Measurements from ENCODE around the gene MFF. TPM values are rescaled to one million over a fixed set of nuclear protein-coding genes. Genes with fewer than 3 reads are reported as not detected.

MFF gene
- total RNA-seq, 1 donor from 2014 or later, result 159 TPM

DNA sequence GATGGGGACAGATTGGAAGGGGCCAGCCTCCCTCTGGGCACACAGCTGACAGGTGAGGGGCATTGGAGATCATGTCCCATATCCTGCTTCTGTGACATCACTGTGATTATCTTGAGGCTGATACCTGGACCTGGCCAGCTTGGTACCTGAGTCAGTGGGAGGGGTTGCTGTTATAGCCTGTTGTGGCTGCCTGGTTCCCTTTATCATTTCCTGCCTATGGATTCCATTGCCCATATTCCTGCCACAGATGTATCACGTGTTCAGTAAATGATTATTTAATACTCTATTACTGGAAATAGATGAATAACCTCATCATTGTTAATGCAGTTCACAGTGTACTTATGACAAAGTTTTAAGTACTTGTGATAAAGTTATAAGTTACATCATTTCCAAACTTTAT lies 70.5 kb downstream of the MFF start:
- Histone ChIP-seq H2AFZ (replicated peaks) (no peak overlapping the region), H3K9me3 (ENCODE audit: low read depth) (no peaks in the 10 kb centered on the region), H3K4me3 (no peak overlapping the region), H3F3A (ENCODE audit: low read depth) (no peaks in the 10 kb centered on the region), H3K27ac (no peak overlapping the region), H3K9ac (no peak overlapping the region), H3K4me1 (no peaks in the 10 kb centered on the region), H3K27me3 (no peaks in the 10 kb centered on the region), H4K20me1 (ENCODE audit: low read depth) (no peaks in the 10 kb centered on the region), H3K36me3 (no peaks in the 10 kb centered on the region), H3K4me2 (no peak overlapping the region), H3K79me2 (ENCODE audit: low read depth) (no peaks in the 10 kb centered on the region)
- Mint-ChIP-seq H3K27me3 (ENCODE audit: insufficient read depth, low read depth) (peaks cover 3% of the 10 kb centered on the region), H3K9me3 (no peaks in the 10 kb centered on the region), H3K27ac (no peak overlapping the region), H3K36me3 (no peaks in the 10 kb centered on the region), H3K4me1 (no peaks in the 10 kb centered on the region), H3K4me3 (no peak overlapping the region)
- TF ChIP-seq, protein P1, sequence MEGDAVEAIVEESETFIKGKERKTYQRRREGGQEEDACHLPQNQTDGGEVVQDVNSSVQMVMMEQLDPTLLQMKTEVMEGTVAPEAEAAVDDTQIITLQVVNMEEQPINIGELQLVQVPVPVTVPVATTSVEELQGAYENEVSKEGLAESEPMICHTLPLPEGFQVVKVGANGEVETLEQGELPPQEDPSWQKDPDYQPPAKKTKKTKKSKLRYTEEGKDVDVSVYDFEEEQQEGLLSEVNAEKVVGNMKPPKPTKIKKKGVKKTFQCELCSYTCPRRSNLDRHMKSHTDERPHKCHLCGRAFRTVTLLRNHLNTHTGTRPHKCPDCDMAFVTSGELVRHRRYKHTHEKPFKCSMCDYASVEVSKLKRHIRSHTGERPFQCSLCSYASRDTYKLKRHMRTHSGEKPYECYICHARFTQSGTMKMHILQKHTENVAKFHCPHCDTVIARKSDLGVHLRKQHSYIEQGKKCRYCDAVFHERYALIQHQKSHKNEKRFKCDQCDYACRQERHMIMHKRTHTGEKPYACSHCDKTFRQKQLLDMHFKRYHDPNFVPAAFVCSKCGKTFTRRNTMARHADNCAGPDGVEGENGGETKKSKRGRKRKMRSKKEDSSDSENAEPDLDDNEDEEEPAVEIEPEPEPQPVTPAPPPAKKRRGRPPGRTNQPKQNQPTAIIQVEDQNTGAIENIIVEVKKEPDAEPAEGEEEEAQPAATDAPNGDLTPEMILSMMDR (IDR thresholded peaks at IDR 0.05), result no peak
- TF ChIP-seq EZH2phosphoT487 (IDR thresholded peaks at IDR 0.05), result no peak
- TF ChIP-seq EZH2 (IDR thresholded peaks at IDR 0.05), result no peak
- no peak for DNase-seq (ENCODE audit: low spot score)

DNA sequence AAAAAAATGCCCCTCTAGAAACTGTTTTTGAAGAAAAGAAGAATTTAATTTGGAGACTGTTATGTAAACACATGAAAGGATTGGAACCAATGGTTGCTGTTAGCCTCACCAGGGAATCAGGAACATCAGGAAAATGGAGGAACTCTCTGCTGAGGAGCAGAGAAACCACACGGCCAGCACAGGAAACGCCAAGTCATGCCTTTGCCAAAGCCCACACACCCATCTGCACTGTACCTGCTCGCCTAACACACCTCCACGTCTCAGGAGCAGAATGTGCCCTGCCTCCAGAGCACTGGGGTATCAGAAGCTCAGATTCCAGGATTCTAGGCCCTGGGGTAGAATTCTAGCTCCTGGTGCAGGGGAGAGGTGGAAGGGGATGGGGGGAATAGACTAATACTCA lies 72.5 kb downstream of the MFF start:
- H3K36me3 Mint-ChIP-seq, result no peaks in the 10 kb centered on the region

DNA sequence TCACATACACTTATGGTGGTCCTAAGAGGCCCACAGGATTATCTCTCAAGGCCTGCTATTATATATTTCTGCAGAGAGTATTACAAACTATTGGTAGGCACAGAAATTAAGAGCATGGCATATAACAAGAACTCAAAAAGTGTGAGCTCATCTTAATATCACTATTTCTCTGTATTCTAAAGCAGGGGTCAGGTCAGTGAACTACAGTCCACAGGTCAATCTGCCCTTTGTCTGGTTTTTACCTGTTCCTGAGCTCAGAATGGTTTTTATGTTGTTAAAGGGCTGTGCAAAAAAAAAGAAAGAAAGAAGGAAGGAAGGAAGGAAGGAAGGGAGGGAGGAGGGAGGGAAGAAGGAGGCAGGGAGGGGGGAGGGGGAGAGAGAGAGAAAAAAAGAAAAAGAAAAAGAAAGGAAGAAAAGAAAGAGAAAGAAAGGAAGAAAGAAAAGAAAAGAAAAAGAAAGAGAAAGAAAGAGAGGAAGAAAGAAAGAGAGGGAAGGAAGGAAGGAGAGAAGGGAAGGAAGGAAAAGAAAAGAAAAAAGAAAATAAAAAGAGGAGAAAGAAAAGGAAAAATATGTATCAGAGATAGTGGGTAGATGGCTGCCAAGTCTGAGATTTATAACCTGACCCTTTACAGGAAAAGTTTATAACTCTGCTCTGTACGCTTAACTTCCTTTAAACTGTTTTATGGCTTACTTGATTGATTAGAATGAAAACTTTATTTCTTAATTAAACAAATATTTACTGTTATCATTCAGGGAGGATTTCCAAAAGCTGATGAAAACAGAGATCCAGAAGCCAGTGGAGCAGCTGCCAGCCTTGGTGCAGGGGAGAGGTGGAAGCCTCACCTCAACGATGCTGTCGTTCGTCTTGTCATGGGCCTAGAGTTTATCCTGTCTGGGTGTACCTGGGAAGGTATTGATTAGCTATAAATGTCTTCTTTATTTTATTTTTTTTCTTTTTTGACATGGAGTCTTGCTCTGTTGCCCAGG lies 73.9 kb downstream of the MFF start:
- no peak overlapping the region for H3K4me3 Mint-ChIP-seq
- Histone ChIP-seq H3K27ac (no peak overlapping the region), H3K4me1 (no peaks in the 10 kb centered on the region), H3K4me2 (no peak overlapping the region), H3K36me3 (no peaks in the 10 kb centered on the region), H2AFZ (replicated peaks) (no peak overlapping the region), H3F3A (ENCODE audit: low read depth) (no peaks in the 10 kb centered on the region), H3K79me2 (ENCODE audit: low read depth) (no peaks in the 10 kb centered on the region), H3K9me3 (ENCODE audit: low read depth) (no peaks in the 10 kb centered on the region), H3K9ac (no peak overlapping the region), H4K20me1 (ENCODE audit: low read depth) (no peaks in the 10 kb centered on the region), H3K27me3 (no peaks in the 10 kb centered on the region), H3K4me3 (no peak overlapping the region)
- H3K9me3 Mint-ChIP-seq, result peaks cover 4% of the 10 kb centered on the region
- no peaks in the 10 kb centered on the region for H3K4me1 Mint-ChIP-seq
- no peak overlapping the region for H3K27ac Mint-ChIP-seq
- DNase-seq (ENCODE audit: low spot score), result no peak
- peaks cover 5% of the 10 kb centered on the region for H3K27me3 Mint-ChIP-seq (ENCODE audit: insufficient read depth, low read depth)
- H3K36me3 Mint-ChIP-seq, result no peaks in the 10 kb centered on the region
- TF ChIP-seq EZH2phosphoT487 (IDR thresholded peaks at IDR 0.05), result no peak
- TF ChIP-seq, protein P1 (IDR thresholded peaks at IDR 0.05), result no peak
- TF ChIP-seq EZH2 (IDR thresholded peaks at IDR 0.05), result no peak

More for the DNA sequence above, 72.5 kb downstream of the MFF start:
- H3K9me3 ChIP-seq (ENCODE audit: low read depth), result no peaks in the 10 kb centered on the region
- no peaks in the 10 kb centered on the region for H3K4me1 Mint-ChIP-seq
- no peaks in the 10 kb centered on the region for H3K79me2 ChIP-seq (ENCODE audit: low read depth)
- H3K27ac ChIP-seq, result no peak overlapping the region
- H3K4me2 ChIP-seq, result no peak overlapping the region
- TF ChIP-seq, protein P1 (IDR thresholded peaks at IDR 0.05), result no peak
- TF ChIP-seq EZH2 (IDR thresholded peaks at IDR 0.05) (no peak), EZH2phosphoT487 (IDR thresholded peaks at IDR 0.05) (no peak)
- DNase-seq (ENCODE audit: low spot score), result no peak
- H3K27me3 ChIP-seq, result no peaks in the 10 kb centered on the region
- no peak overlapping the region for H3K27ac Mint-ChIP-seq
- H3K36me3 ChIP-seq, result no peaks in the 10 kb centered on the region
- no peaks in the 10 kb centered on the region for H3K9me3 Mint-ChIP-seq
- no peaks in the 10 kb centered on the region for H4K20me1 ChIP-seq (ENCODE audit: low read depth)
- no peak overlapping the region for H3K9ac ChIP-seq
- no peaks in the 10 kb centered on the region for H3F3A ChIP-seq (ENCODE audit: low read depth)
- H3K4me3 Mint-ChIP-seq, result no peak overlapping the region
- peaks cover 5% of the 10 kb centered on the region for H3K27me3 Mint-ChIP-seq (ENCODE audit: insufficient read depth, low read depth)
- H3K4me1 ChIP-seq, result no peaks in the 10 kb centered on the region
- H2AFZ ChIP-seq (replicated peaks), result no peak overlapping the region
- no peak overlapping the region for H3K4me3 ChIP-seq

All from neural progenitor cell (in vitro differentiated cells).